Gastroesophageal sphincter (tissue), 4 donors: ENCODE results near the gene SNTG2. TPM values are rescaled to one million over a fixed set of nuclear protein-coding genes. Genes with fewer than 3 reads are reported as not detected.

Experiments used
- ATAC-seq: fragments of 150-250 bp; one replicate; pipeline ENCODE4 v1.9.1; 2016; ENCODE audit warnings: mild to moderate bottlenecking, moderate library complexity
- H3K27ac ChIP-seq, 4 donors: fragments of 200-600 bp; sonication (generic) in 3 of 4; 1 replicate in 3 of 4; 2 replicates in 1 of 4; pipeline ENCODE4 v1.5.1; 2016 to 2019
- H3K27me3 ChIP-seq: fragments of 200-600 bp; sonication (generic); one replicate; pipeline ENCODE4 v1.5.1; 2019
- H3K36me3 ChIP-seq, 2 donors: fragments of 200-600 bp; sonication (generic); one replicate each; pipeline ENCODE4 v1.5.1; 2019; ENCODE audit warnings: control low read depth in 1 of 2
- H3K4me1 ChIP-seq, 3 donors: fragments of 200-600 bp; sonication (generic); 1 replicate in 2 of 3; 2 replicates in 1 of 3; pipeline ENCODE4 v1.5.1; 2016 to 2019; ENCODE audit warnings: control low read depth in 2 of 3
- H3K4me3 ChIP-seq, 2 donors: fragments of 200-600 bp; sonication (generic); one replicate each; pipeline ENCODE4 v1.5.1; 2019; ENCODE audit warnings: mild to moderate bottlenecking in 1 of 2, moderate library complexity in 1 of 2
- H3K9me3 ChIP-seq, 3 donors: fragments of 200-600 bp; sonication (generic); one replicate each; pipeline ENCODE4 v1.5.1; 2017 to 2019; ENCODE audit warnings: control low read depth in 2 of 3
- EP300 ChIP-seq: sonication (generic); formaldehyde crosslinking; IDR thresholded peaks from one replicate; pipeline ENCODE4 v1.6.1; 2017; ENCODE audit warnings: antibody characterized with exemption, mild to moderate bottlenecking
- POLR2A ChIP-seq, 2 donors: fragments of 450-650 bp; IDR thresholded peaks; one replicate each; pipeline ENCODE4 v1.6.1; 2017; ENCODE audit warnings: antibody characterized with exemption in 2 of 2, mild to moderate bottlenecking in 2 of 2, moderate library complexity in 1 of 2
- POLR2AphosphoS5 ChIP-seq: sonication (generic); formaldehyde crosslinking; IDR thresholded peaks from one replicate; pipeline ENCODE4 v1.6.1; 2017; ENCODE audit warnings: antibody characterized with exemption
- WGBS, 2 donors: methylation state at CpG; one replicate each; pipeline ENCODE4 v1.1.5; 2018; ENCODE audit warnings: low coverage in 1 of 2; 5-methylcytosine and 5-hydroxymethylcytosine counted together
- total RNA-seq, 4 donors: library from RNA; depleted of rRNA; stranded (reverse); fragments of >200 nt; gene quantifications; one replicate each; pipeline ENCODE4 v1.1.0, GENCODE V29; 2016
- TF ChIP-seq, protein P1 (sequence below), 4 experiments: fragments of 200-600 bp in 2 of 4; fragments of 450-650 bp in 2 of 4; sonication (generic) in 1 of 4; IDR thresholded peaks; one replicate each; pipeline ENCODE4 v1.5.1; 2017 to 2019; ENCODE audit warnings: antibody characterized with exemption in 4 of 4, mild to moderate bottlenecking in 2 of 4, moderate library complexity in 2 of 4

SNTG2 gene
- total RNA-seq, 4 donors from 2014 or later: 1.5 to 7.9 (median 4.3) TPM

DNA sequence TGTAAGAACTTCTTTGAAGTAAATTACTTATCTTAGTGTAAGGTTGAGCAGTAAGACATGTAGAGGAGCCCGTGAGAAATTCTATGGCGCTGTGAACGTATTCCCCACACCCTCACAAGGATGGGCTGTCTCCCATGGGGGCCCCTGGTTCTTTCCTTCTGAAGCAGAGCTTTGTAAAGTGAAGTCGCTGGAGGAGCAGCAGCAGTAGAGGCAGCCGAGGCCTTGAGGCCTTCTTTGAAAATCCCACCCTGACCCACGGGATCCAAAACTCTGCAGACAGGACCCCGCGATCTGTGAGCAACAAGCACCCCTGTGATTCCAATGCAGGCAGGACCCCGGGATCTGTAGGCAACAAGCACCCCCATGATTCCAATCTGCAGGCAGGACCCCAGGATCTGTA, 23.8 kb upstream of the SNTG2 start:
- Histone ChIP-seq H3K36me3 (no peaks in the 10 kb centered on the region), H3K27me3 (no peaks in the 10 kb centered on the region), H3K4me3 (no peak overlapping the region), H3K27ac (no peak overlapping the region), H3K9me3 (no peaks in the 10 kb centered on the region), H3K4me1 (no peaks in the 10 kb centered on the region)
- 81 to 83% methylated on average over 4 to 5 of the region's 9 CpGs for WGBS, 2 donors
- TF ChIP-seq EP300: no peak
- TF ChIP-seq POLR2AphosphoS5: no peak
- TF ChIP-seq, protein P1, sequence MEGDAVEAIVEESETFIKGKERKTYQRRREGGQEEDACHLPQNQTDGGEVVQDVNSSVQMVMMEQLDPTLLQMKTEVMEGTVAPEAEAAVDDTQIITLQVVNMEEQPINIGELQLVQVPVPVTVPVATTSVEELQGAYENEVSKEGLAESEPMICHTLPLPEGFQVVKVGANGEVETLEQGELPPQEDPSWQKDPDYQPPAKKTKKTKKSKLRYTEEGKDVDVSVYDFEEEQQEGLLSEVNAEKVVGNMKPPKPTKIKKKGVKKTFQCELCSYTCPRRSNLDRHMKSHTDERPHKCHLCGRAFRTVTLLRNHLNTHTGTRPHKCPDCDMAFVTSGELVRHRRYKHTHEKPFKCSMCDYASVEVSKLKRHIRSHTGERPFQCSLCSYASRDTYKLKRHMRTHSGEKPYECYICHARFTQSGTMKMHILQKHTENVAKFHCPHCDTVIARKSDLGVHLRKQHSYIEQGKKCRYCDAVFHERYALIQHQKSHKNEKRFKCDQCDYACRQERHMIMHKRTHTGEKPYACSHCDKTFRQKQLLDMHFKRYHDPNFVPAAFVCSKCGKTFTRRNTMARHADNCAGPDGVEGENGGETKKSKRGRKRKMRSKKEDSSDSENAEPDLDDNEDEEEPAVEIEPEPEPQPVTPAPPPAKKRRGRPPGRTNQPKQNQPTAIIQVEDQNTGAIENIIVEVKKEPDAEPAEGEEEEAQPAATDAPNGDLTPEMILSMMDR (IDR thresholded peaks at IDR 0.05): no peak
- TF ChIP-seq POLR2A (IDR thresholded peaks at IDR 0.05): no peak
- ATAC-seq: no peak

DNA sequence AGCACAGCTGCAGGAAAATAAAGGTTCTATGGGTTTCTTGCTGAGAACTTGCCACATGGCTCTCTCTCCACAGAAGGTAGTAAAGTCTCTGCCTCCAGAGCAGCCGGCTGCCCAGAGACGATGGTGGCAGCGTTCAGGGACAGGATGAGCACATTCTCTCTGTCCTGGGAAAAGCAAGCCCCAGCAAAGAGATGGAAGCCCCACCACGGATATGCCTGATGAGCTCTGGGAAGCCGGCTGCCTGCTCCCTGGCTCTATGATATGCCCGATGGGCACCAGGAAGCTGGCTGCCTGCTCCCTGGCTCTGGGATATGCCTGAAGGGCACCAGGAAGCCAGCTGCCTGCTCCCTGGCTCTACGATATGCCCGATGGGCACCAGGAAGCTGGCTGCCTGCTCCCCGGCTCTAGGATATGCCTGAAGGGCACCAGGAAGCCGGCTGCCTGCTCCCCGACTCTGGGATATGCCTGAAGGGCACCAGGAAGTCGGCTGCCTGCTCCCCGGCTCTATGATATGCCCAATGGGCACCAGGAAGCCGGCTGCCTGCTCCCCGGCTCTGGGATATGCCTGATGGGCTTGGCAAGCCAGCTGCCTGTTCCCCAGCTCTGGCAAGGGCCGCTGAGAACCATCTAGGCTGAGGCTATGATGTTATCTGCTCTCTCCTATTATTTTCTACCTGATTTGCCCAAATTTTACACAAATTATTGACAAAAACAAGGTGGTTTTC, 21.5 kb upstream of the SNTG2 start:
- Histone ChIP-seq H3K4me3 (no peak overlapping the region), H3K36me3 (no peaks in the 10 kb centered on the region), H3K4me1 (no peaks in the 10 kb centered on the region), H3K9me3 (no peaks in the 10 kb centered on the region), H3K27me3 (no peaks in the 10 kb centered on the region), H3K27ac (no peak overlapping the region)
- 90% methylated on average over 3 of the region's 16 CpGs; no CpG with 5 or more reads in 1 of the 2 donors for WGBS, 2 donors
- ATAC-seq: no peak
- TF ChIP-seq EP300: no peak
- no peak for TF ChIP-seq POLR2A (IDR thresholded peaks at IDR 0.05)
- TF ChIP-seq, protein P1 (IDR thresholded peaks at IDR 0.05): no peak
- no peak for TF ChIP-seq POLR2AphosphoS5

DNA sequence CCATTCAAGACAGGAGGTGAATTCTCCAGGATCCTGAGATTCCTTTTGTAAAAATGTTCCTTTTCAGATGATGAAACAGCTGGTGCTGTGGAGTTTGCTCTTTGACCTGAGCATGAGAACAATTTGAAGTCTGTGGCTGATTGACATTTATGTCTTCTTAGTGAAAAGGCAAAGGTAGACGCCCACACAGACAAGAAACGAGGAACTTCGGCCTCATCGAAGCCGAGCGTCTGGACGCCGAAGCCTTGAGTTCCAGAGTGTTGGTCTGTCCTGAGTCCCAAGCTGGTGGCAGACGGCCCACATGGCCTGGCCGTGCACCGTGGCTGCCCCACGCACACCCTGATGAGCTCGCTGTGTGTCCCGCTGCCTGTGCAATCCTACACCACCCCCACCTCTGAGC, 20.7 kb upstream of the SNTG2 start:
- Histone ChIP-seq H3K4me3 (no peak overlapping the region), H3K9me3 (no peaks in the 10 kb centered on the region), H3K27me3 (no peaks in the 10 kb centered on the region), H3K27ac (no peak overlapping the region), H3K36me3 (no peaks in the 10 kb centered on the region), H3K4me1 (no peaks in the 10 kb centered on the region)
- TF ChIP-seq POLR2A (IDR thresholded peaks at IDR 0.05) (no peak), POLR2AphosphoS5 (no peak), EP300 (no peak)
- no peak for ATAC-seq
- WGBS, 2 donors: 88 to 90% methylated on average over 4 to 11 of the region's 14 CpGs

DNA sequence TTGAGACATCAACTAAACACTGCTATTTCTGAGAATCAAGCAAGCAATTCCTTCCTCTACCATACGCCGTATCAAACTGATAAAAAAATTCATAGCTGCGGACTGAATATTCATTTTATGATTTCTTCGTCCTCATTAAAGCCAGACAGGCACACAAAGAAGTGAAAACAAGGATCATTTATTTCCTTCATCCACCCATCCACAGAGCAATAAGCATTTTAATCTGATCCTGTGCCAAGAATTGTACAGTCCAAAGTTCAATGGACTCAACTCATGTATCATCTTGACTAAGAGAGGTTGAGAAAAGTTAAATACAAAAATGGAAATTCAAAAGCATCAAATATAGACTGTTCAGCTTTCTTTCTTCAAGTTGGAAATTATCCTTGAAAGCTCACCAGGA, 19.7 kb upstream of the SNTG2 start:
- no peak for ATAC-seq
- Histone ChIP-seq H3K27ac (no peak overlapping the region), H3K36me3 (no peaks in the 10 kb centered on the region), H3K9me3 (no peaks in the 10 kb centered on the region), H3K27me3 (no peaks in the 10 kb centered on the region), H3K4me3 (no peak overlapping the region), H3K4me1 (no peaks in the 10 kb centered on the region)
- TF ChIP-seq POLR2AphosphoS5 (no peak), POLR2A (IDR thresholded peaks at IDR 0.05) (no peak), EP300 (no peak)
- TF ChIP-seq, protein P1 (IDR thresholded peaks at IDR 0.05): no peak
- 86 to 95% methylated on average over 4 of the region's 4 CpGs for WGBS, 2 donors

DNA sequence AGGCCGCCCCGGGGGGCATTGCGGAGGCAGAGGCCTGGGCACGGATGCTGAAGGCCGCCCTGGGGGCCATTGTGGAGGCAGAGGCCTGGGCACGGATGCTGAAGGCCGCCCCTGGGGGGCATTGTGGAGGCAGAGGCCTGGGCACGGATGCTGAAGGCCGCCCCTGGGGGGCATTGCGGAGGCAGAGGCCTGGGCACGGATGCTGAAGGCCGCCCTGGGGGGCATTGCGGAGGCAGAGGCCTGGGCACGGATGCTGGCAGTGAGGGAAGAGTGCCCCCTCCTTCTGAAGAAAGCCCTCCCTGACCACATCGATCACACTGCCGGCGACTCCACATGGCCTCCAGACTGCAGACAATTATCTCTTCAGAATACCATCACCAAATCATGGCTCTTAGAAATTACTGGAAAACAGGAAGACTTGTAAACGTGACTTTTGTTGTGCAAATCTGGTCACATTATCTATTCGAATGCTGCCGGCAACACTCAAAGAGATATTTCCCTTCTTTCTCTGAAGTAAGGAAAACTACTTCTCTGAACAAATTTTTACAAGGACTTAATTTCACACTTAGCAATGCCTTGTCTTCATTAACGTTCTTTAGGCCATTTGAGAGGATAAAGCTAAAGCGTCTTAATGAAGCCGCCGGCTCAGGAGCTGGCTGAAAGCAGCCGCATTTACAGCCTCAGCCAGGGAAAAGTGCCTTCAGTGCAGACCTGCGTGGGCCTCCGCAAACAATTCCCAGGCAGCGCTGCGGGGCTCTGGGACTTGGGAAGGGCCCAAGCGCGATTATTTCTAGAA, 18.1 kb upstream of the SNTG2 start:
- Histone ChIP-seq H3K36me3 (no peaks in the 10 kb centered on the region), H3K4me1 (no peaks in the 10 kb centered on the region), H3K4me3 (no peak overlapping the region), H3K27me3 (no peaks in the 10 kb centered on the region), H3K27ac (no peak overlapping the region), H3K9me3 (no peaks in the 10 kb centered on the region)
- TF ChIP-seq POLR2A (IDR thresholded peaks at IDR 0.05) (no peak), POLR2AphosphoS5 (no peak), EP300 (no peak)
- TF ChIP-seq, protein P1 (IDR thresholded peaks at IDR 0.05): no peak
- WGBS, 2 donors: 51 to 80% methylated on average over 12 to 16 of the region's 31 CpGs
- no peak for ATAC-seq
